Endodermal cell (in vitro differentiated cells): ENCODE measurements around the gene PTPN22. TPM values are rescaled to one million over a fixed set of nuclear protein-coding genes. Genes with fewer than 3 reads are reported as not detected.

Experiments used
- DNase-seq: peaks from one replicate; pipeline ENCODE4 v3.0.0-alpha.2; 2017
- H3K27ac ChIP-seq: 2 replicates; pipeline ENCODE4 v1.5.1; 2013; ENCODE audit warnings: mild to moderate bottlenecking, low read depth, low read length, moderate library complexity
- H3K27me3 ChIP-seq: 2 replicates; pipeline ENCODE4 v1.6.1; 2013; ENCODE audit warnings: mild to moderate bottlenecking, low read length, moderate library complexity; ENCODE audit not compliant: insufficient read depth, control insufficient read depth, poor library complexity, severe bottlenecking
- H3K36me3 ChIP-seq: 2 replicates; pipeline ENCODE4 v1.7.0; 2013; ENCODE audit warnings: mild to moderate bottlenecking, low read length, moderate library complexity; ENCODE audit not compliant: control insufficient read depth, insufficient read depth
- H3K4me1 ChIP-seq: one replicate; pipeline ENCODE4 v1.7.0; 2013; ENCODE audit warnings: low read length; ENCODE audit not compliant: control insufficient read depth, insufficient read depth
- H3K4me3 ChIP-seq: 2 replicates; pipeline ENCODE4 v1.5.1; 2013; ENCODE audit warnings: mild to moderate bottlenecking, low read length, moderate library complexity
- H3K9ac ChIP-seq: 2 replicates; pipeline ENCODE4 v1.6.1; 2013; ENCODE audit warnings: mild to moderate bottlenecking, low read length, moderate library complexity; ENCODE audit not compliant: poor library complexity, severe bottlenecking; ENCODE audit errors: extremely low read depth
- H3K9me3 ChIP-seq: 2 replicates; pipeline ENCODE4 v1.6.1; 2013; ENCODE audit warnings: mild to moderate bottlenecking, low read length, moderate library complexity; ENCODE audit not compliant: control insufficient read depth
- H3K27ac Mint-ChIP-seq: 2 replicates; pipeline ENCODE4 v1.8.0; 2020; ENCODE audit warnings: mixed read lengths
- H3K27me3 Mint-ChIP-seq: 2 replicates; pipeline ENCODE4 v1.8.0; 2021; ENCODE audit warnings: mild to moderate bottlenecking, mixed read lengths; ENCODE audit not compliant: insufficient read depth
- H3K36me3 Mint-ChIP-seq: 2 replicates; pipeline ENCODE4 v1.8.0; 2020; ENCODE audit warnings: low read depth, mixed read lengths
- H3K4me1 Mint-ChIP-seq: 2 replicates; pipeline ENCODE4 v1.8.0; 2020; ENCODE audit warnings: mixed read lengths
- H3K4me3 Mint-ChIP-seq: 2 replicates; pipeline ENCODE4 v1.8.0; 2020; ENCODE audit warnings: mild to moderate bottlenecking, moderate library complexity, mixed read lengths
- H3K9me3 Mint-ChIP-seq: 2 replicates; pipeline ENCODE4 v1.8.0; 2020; ENCODE audit warnings: mild to moderate bottlenecking, mixed read lengths
- CTCF ChIP-seq: fragments of 200-600 bp; sonication (generic); conservative IDR thresholded peaks from 2 replicates; pipeline ENCODE4 v1.5.0; 2021; ENCODE audit warnings: antibody characterized with exemption, mild to moderate bottlenecking
- WGBS, 2 experiments: methylation state at CpG; one replicate each; pipeline versions ENCODE4 v1.1.5 to v1.1.7; 2013; ENCODE audit warnings: missing lambda C conversion rate in 2 of 2, mixed read lengths in 1 of 2; ENCODE audit not compliant: insufficient coverage in 1 of 2, insufficient read length in 1 of 2; 5-methylcytosine and 5-hydroxymethylcytosine counted together
- total RNA-seq, 2 donors: library from RNA; stranded (reverse); fragmentation: NEBNext Ultra II Directional in 1 of 2; extraction: Animal tissue kit (Norgen Biotek cat#: 25700) in 1 of 2; gene quantifications; 2 replicates in 1 of 2; 3 replicates in 1 of 2; pipeline ENCODE4 v1.2.1, GENCODE V29; 2021

Gene PTPN22
- total RNA-seq, 2 donors from 2014 or later, result not detected

DNA sequence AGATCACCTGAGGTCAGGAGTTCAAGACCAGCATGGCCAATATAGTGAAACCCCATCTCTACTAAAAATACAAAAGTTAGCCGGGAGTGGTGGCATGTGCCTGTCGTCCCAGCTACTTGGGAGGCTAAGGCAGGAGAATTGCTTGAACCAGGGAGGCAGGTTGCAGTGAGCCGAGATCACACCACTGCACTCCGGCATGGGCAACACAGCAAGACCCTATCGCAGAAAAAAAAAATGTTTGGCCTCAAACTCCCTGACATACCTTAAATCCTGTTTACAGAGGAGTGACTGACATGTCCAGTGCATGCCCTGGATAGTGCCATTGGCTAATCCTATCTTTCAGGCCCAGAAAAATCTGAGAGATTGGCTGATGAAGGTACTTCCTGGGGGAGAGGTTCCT lies 45.5 kb upstream of the PTPN22 start:
- Mint-ChIP-seq H3K27me3 (peaks cover 6% of the 10 kb centered on the region), H3K4me1 (peaks cover 2% of the 10 kb centered on the region), H3K27ac (no peak overlapping the region), H3K4me3 (no peak overlapping the region), H3K9me3 (no peaks in the 10 kb centered on the region), H3K36me3 (peaks cover 2% of the 10 kb centered on the region)
- H3K4me3 ChIP-seq, result no peak overlapping the region
- H3K27me3 ChIP-seq, result peaks cover 5% of the 10 kb centered on the region
- no peak overlapping the region for H3K27ac ChIP-seq
- no peak for DNase-seq
- peaks cover 18% of the 10 kb centered on the region for H3K36me3 ChIP-seq
- no peaks in the 10 kb centered on the region for H3K4me1 ChIP-seq
- no peaks in the 10 kb centered on the region for H3K9me3 ChIP-seq
- 76 to 94% methylated on average over 4 to 5 of the region's 5 CpGs for WGBS, 2 experiments
- H3K9ac ChIP-seq, result no peak overlapping the region
- TF ChIP-seq CTCF, result no peak

DNA sequence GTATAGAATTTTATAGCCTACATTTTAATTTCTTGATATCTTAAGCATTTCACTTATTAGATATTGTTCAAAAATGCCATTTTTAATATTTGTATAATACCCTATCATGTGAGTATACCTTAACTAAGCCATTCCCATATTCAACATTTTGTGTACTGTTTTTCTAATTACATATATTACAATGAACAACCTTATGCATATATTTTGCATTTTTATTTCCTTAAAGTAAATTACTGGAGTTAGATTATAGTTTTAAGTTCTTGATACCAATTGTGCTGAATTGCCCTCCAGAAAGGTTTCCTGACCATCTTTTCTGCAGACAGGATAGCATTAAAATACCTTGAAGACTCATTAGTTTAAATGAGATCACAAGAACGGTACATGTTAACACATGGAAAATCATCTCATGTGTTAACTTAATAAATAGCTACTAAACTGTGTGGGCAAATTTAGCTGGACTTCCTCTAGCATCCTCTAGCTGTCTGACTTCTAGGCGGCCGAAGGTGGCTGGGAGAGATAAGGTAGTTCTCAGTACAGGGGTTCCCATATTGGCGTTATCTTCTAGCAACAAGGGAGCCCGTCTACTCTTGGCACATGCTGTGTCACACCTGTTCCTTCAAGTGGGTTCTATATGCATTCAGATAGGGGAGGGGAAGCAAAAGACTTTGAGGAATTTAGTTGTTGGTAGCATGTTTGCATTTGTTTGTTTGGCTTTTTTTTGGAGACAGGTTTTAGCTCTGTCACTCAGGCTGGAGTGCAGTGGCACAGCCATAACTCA lies 42.6 kb upstream of the PTPN22 start:
- Histone ChIP-seq H3K4me1 (no peaks in the 10 kb centered on the region), H3K9ac (no peak overlapping the region), H3K9me3 (no peaks in the 10 kb centered on the region), H3K4me3 (no peak overlapping the region), H3K27me3 (no peaks in the 10 kb centered on the region), H3K36me3 (peaks cover 33% of the 10 kb centered on the region), H3K27ac (no peak overlapping the region)
- Mint-ChIP-seq H3K27ac (no peak overlapping the region), H3K9me3 (no peaks in the 10 kb centered on the region), H3K27me3 (peaks cover 6% of the 10 kb centered on the region), H3K36me3 (peaks cover 16% of the 10 kb centered on the region), H3K4me3 (no peak overlapping the region), H3K4me1 (peaks cover 2% of the 10 kb centered on the region)
- TF ChIP-seq CTCF, result no peak
- WGBS, 2 experiments, result 91 to 100% methylated on average over 3 to 5 of the region's 5 CpGs
- no peak for DNase-seq

DNA sequence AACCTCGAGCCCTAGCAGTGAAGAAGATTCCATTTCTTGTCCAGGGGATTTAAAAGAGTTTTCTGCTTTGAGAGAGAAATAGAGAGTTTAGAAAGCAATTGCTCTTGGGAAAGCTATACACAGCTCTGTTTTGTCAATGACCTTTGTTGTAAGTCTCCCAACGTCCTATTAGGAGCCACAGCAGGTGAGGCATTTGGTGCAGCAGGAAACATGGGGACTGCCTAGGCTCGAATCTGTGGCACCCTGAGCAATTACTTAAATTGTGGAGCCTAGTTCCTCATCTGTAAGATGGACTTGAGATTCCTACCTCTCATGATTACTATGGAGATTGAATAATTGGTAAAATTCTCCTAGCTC lies 41.8 kb upstream of the PTPN22 start:
- H3K9me3 ChIP-seq, result no peaks in the 10 kb centered on the region
- no peak for DNase-seq
- no peaks in the 10 kb centered on the region for H3K4me1 ChIP-seq
- peaks cover 40% of the 10 kb centered on the region for H3K36me3 ChIP-seq
- H3K9me3 Mint-ChIP-seq, result no peaks in the 10 kb centered on the region
- H3K27me3 Mint-ChIP-seq, result peaks cover 3% of the 10 kb centered on the region
- no peak for TF ChIP-seq CTCF
- H3K36me3 Mint-ChIP-seq, result peaks cover 21% of the 10 kb centered on the region
- H3K4me3 ChIP-seq, result no peak overlapping the region
- no peak overlapping the region for H3K4me3 Mint-ChIP-seq
- WGBS, 2 experiments, result 86 to 89% methylated on average over 2 to 3 of the region's 3 CpGs
- no peaks in the 10 kb centered on the region for H3K27me3 ChIP-seq
- peak overlapping the region; percentile 16 for H3K27ac Mint-ChIP-seq
- no peak overlapping the region for H3K27ac ChIP-seq
- H3K9ac ChIP-seq, result no peak overlapping the region
- peaks cover 2% of the 10 kb centered on the region for H3K4me1 Mint-ChIP-seq
